Duodenal mucosa (tissue), 2 donors: ENCODE results near the gene RAPGEF1.
"Not testable (repeated sequence)": the region's sequence is repeated elsewhere in the genome, so short reads cannot be mapped to it uniquely, and the experiment has no call there.

Experiments
- H3K27ac ChIP-seq: one replicate; pipeline ENCODE4 v1.7.0; 2013; ENCODE audit warnings: low read depth, low read length
- H3K27me3 ChIP-seq, 2 donors: one replicate each; pipeline ENCODE4 v1.7.0; 2013; ENCODE audit warnings: low read length in 2 of 2, control low read depth in 1 of 2; ENCODE audit not compliant: insufficient read depth in 2 of 2, control insufficient read depth in 1 of 2
- H3K36me3 ChIP-seq, 2 donors: one replicate each; pipeline ENCODE4 v1.7.0; 2013; ENCODE audit warnings: low read length in 2 of 2, control low read depth in 1 of 2; ENCODE audit not compliant: insufficient read depth in 2 of 2, control insufficient read depth in 1 of 2
- H3K4me1 ChIP-seq, 2 donors: one replicate each; pipeline ENCODE4 v1.7.0; 2013; ENCODE audit warnings: low read length in 2 of 2, control low read depth in 1 of 2; ENCODE audit not compliant: insufficient read depth in 2 of 2, control insufficient read depth in 1 of 2
- H3K4me3 ChIP-seq, 2 donors: one replicate each; pipeline ENCODE4 v1.7.0; 2013; ENCODE audit warnings: low read length in 2 of 2, low read depth in 1 of 2
- H3K9ac ChIP-seq, 2 donors: one replicate each; pipeline ENCODE4 v1.7.0; 2013; ENCODE audit warnings: low read length in 2 of 2, low read depth in 1 of 2
- H3K9me3 ChIP-seq, 2 donors: one replicate each; pipeline ENCODE4 v1.7.0; 2013; ENCODE audit warnings: low read length in 2 of 2, control low read depth in 1 of 2; ENCODE audit not compliant: control insufficient read depth in 1 of 2

RAPGEF1 gene

GRCh38 chr9:131666774-131667173 lies 73.1 kb downstream of the RAPGEF1 start:
- H3K27me3 ChIP-seq = no peaks in the 10 kb centered on the region
- H3K9ac ChIP-seq = no peak overlapping the region
- peaks cover 26 to 42% of the 10 kb centered on the region in 2 donors for H3K4me1 ChIP-seq
- H3K27ac ChIP-seq = no peak overlapping the region
- no peaks in the 10 kb centered on the region for H3K36me3 ChIP-seq
- H3K4me3 ChIP-seq = no peak overlapping the region
- no peaks in the 10 kb centered on the region for H3K9me3 ChIP-seq

- H3K4me1 ChIP-seq = peaks cover 26 to 35% of the 10 kb centered on the region in 2 donors
- H3K27me3 ChIP-seq = no peaks in the 10 kb centered on the region
- no peak overlapping the region for H3K4me3 ChIP-seq
- H3K9me3 ChIP-seq = no peaks in the 10 kb centered on the region
- no peaks in the 10 kb centered on the region for H3K36me3 ChIP-seq
- H3K27ac ChIP-seq = no peak overlapping the region
- H3K9ac ChIP-seq = no peak overlapping the region
Measured at GRCh38 chr9:131666029-131666428, 73.8 kb downstream of the RAPGEF1 start.

- Histone ChIP-seq H3K9ac (no peak overlapping the region), H3K36me3 (no peaks in the 10 kb centered on the region), H3K27me3 (no peaks in the 10 kb centered on the region), H3K9me3 (no peaks in the 10 kb centered on the region), H3K27ac (no peak overlapping the region), H3K4me1 (peaks cover 11 to 17% of the 10 kb centered on the region in 2 donors), H3K4me3 (no peak overlapping the region)
Measured at GRCh38 chr9:131663288-131663687, 76.6 kb downstream of the RAPGEF1 start.

GRCh38 chr9:131662289-131662621 lies 77.6 kb downstream of the RAPGEF1 start:
- not testable (repeated sequence) for H3K9ac ChIP-seq, H3K4me3 ChIP-seq, H3K36me3 ChIP-seq, H3K27me3 ChIP-seq, H3K27ac ChIP-seq, H3K9me3 ChIP-seq
- peaks cover 19% of the 10 kb centered on the region in 2 donors for H3K4me1 ChIP-seq

- Histone ChIP-seq H3K36me3 (no peaks in the 10 kb centered on the region), H3K27me3 (no peaks in the 10 kb centered on the region), H3K4me3 (no peak overlapping the region), H3K9me3 (no peaks in the 10 kb centered on the region), H3K4me1 (peaks cover 23 to 25% of the 10 kb centered on the region in 2 donors), H3K9ac (no peak overlapping the region), H3K27ac (no peak overlapping the region)
Measured at GRCh38 chr9:131661568-131662288, 78.1 kb downstream of the RAPGEF1 start.

- Histone ChIP-seq H3K9me3 (no peaks in the 10 kb centered on the region), H3K4me3 (no peak overlapping the region), H3K9ac (no peak overlapping the region), H3K4me1 (peaks cover 31 to 35% of the 10 kb centered on the region in 2 donors), H3K27ac (no peak overlapping the region), H3K36me3 (no peaks in the 10 kb centered on the region), H3K27me3 (no peaks in the 10 kb centered on the region)
Measured at GRCh38 chr9:131660466-131661405, 79.1 kb downstream of the RAPGEF1 start.

- Histone ChIP-seq H3K9me3 (no peaks in the 10 kb centered on the region), H3K27ac (no peak overlapping the region), H3K27me3 (no peaks in the 10 kb centered on the region), H3K4me3 (no peak overlapping the region), H3K9ac (no peak overlapping the region), H3K36me3 (no peaks in the 10 kb centered on the region), H3K4me1 (peaks cover 48 to 51% of the 10 kb centered on the region in 2 donors)
Measured at GRCh38 chr9:131658377-131659129, 81.3 kb downstream of the RAPGEF1 start.

GRCh38 chr9:131657940-131658339 lies 81.9 kb downstream of the RAPGEF1 start:
- Histone ChIP-seq H3K4me1 (peaks cover 48 to 51% of the 10 kb centered on the region in 2 donors), H3K4me3 (no peak overlapping the region), H3K27ac (peak overlapping the region; percentile 11), H3K27me3 (no peaks in the 10 kb centered on the region), H3K36me3 (no peaks in the 10 kb centered on the region), H3K9ac (peak overlapping the region in 1 of 2 donors; percentile 45), H3K9me3 (no peaks in the 10 kb centered on the region)

- H3K27ac ChIP-seq = no peak overlapping the region
- H3K9ac ChIP-seq = no peak overlapping the region
- H3K36me3 ChIP-seq = no peaks in the 10 kb centered on the region
- peaks cover 48 to 51% of the 10 kb centered on the region in 2 donors for H3K4me1 ChIP-seq
- no peaks in the 10 kb centered on the region for H3K27me3 ChIP-seq
- no peak overlapping the region for H3K4me3 ChIP-seq
- no peaks in the 10 kb centered on the region for H3K9me3 ChIP-seq
Measured at GRCh38 chr9:131657456-131657855, 82.4 kb downstream of the RAPGEF1 start.

- H3K36me3 ChIP-seq = no peaks in the 10 kb centered on the region
- peak overlapping the region; percentile 44 for H3K27ac ChIP-seq
- H3K27me3 ChIP-seq = no peaks in the 10 kb centered on the region
- no peak overlapping the region for H3K4me3 ChIP-seq
- peak overlapping the region in 1 of 2 donors; percentile 9 for H3K9ac ChIP-seq
- no peaks in the 10 kb centered on the region for H3K9me3 ChIP-seq
- peaks cover 48 to 51% of the 10 kb centered on the region in 2 donors for H3K4me1 ChIP-seq
Measured at GRCh38 chr9:131657037-131657377, 82.9 kb downstream of the RAPGEF1 start.
